Endodermal cell (in vitro differentiated cells): ENCODE results near the gene WNK1. TPM values are rescaled to one million over a fixed set of nuclear protein-coding genes. Genes with fewer than 3 reads are reported as not detected.

Experiments
- DNase-seq: peaks from one replicate; pipeline ENCODE4 v3.0.0-alpha.2; 2017
- H3K27ac ChIP-seq: 2 replicates; pipeline ENCODE4 v1.5.1; 2013; ENCODE audit warnings: mild to moderate bottlenecking, low read depth, low read length, moderate library complexity
- H3K27me3 ChIP-seq: 2 replicates; pipeline ENCODE4 v1.6.1; 2013; ENCODE audit warnings: mild to moderate bottlenecking, low read length, moderate library complexity; ENCODE audit not compliant: insufficient read depth, control insufficient read depth, poor library complexity, severe bottlenecking
- H3K36me3 ChIP-seq: 2 replicates; pipeline ENCODE4 v1.7.0; 2013; ENCODE audit warnings: mild to moderate bottlenecking, low read length, moderate library complexity; ENCODE audit not compliant: control insufficient read depth, insufficient read depth
- H3K4me1 ChIP-seq: one replicate; pipeline ENCODE4 v1.7.0; 2013; ENCODE audit warnings: low read length; ENCODE audit not compliant: control insufficient read depth, insufficient read depth
- H3K4me3 ChIP-seq: 2 replicates; pipeline ENCODE4 v1.5.1; 2013; ENCODE audit warnings: mild to moderate bottlenecking, low read length, moderate library complexity
- H3K9ac ChIP-seq: 2 replicates; pipeline ENCODE4 v1.6.1; 2013; ENCODE audit warnings: mild to moderate bottlenecking, low read length, moderate library complexity; ENCODE audit not compliant: poor library complexity, severe bottlenecking; ENCODE audit errors: extremely low read depth
- H3K9me3 ChIP-seq: 2 replicates; pipeline ENCODE4 v1.6.1; 2013; ENCODE audit warnings: mild to moderate bottlenecking, low read length, moderate library complexity; ENCODE audit not compliant: control insufficient read depth
- H3K27ac Mint-ChIP-seq: 2 replicates; pipeline ENCODE4 v1.8.0; 2020; ENCODE audit warnings: mixed read lengths
- H3K27me3 Mint-ChIP-seq: 2 replicates; pipeline ENCODE4 v1.8.0; 2021; ENCODE audit warnings: mild to moderate bottlenecking, mixed read lengths; ENCODE audit not compliant: insufficient read depth
- H3K36me3 Mint-ChIP-seq: 2 replicates; pipeline ENCODE4 v1.8.0; 2020; ENCODE audit warnings: low read depth, mixed read lengths
- H3K4me1 Mint-ChIP-seq: 2 replicates; pipeline ENCODE4 v1.8.0; 2020; ENCODE audit warnings: mixed read lengths
- H3K4me3 Mint-ChIP-seq: 2 replicates; pipeline ENCODE4 v1.8.0; 2020; ENCODE audit warnings: mild to moderate bottlenecking, moderate library complexity, mixed read lengths
- H3K9me3 Mint-ChIP-seq: 2 replicates; pipeline ENCODE4 v1.8.0; 2020; ENCODE audit warnings: mild to moderate bottlenecking, mixed read lengths
- WGBS, 2 experiments: methylation state at CpG; one replicate each; pipeline versions ENCODE4 v1.1.5 to v1.1.7; 2013; ENCODE audit warnings: missing lambda C conversion rate in 2 of 2, mixed read lengths in 1 of 2; ENCODE audit not compliant: insufficient coverage in 1 of 2, insufficient read length in 1 of 2; 5-methylcytosine and 5-hydroxymethylcytosine counted together
- total RNA-seq, 2 donors: library from RNA; stranded (reverse); fragmentation: NEBNext Ultra II Directional in 1 of 2; extraction: Animal tissue kit (Norgen Biotek cat#: 25700) in 1 of 2; gene quantifications; 2 replicates in 1 of 2; 3 replicates in 1 of 2; pipeline ENCODE4 v1.2.1, GENCODE V29; 2021
- TF ChIP-seq, protein P1 (sequence below): fragments of 200-600 bp; sonication (generic); conservative IDR thresholded peaks from 2 replicates; pipeline ENCODE4 v1.5.0; 2021; ENCODE audit warnings: antibody characterized with exemption, mild to moderate bottlenecking

WNK1 gene
- total RNA-seq, 2 donors from 2014 or later, result 199 to 412 TPM

DNA sequence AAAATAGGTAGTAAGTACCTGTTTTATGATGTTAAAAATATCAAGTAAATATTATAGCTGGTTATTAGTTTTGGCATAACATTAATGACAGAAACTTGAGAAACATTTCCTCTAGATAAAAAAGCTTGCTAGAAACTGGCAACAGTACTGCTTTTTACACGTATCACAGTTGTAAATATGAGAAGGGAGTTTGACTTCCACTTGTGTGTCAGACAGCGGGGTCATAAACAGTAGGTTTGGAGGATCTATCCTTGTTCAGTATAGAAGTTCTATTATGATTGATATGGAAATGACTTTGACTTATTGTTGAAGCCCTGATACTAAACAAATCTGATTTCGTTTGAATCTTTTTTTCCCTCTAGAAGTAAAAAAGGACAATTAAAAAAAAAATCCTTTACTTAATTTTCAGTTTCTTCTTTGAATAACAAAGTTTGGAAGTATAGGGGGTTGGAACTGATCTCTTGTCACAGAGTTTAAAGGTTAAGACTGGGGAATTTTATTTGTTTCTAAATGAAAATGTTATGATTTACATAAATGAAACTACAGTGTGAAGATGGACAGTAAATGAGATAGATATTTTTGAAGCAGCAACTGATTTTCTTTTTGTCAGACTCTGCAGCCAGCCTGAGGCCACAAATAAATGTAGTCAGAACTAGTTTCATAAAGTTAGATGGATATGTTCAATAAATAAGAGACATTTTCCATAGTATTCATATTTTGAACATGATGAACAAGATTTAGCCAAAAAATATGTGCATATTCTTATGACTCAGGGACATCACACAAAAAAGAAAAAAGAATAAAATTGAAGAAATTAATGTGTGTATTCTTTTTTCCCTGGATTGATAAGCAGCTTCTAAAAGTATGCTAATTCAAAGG lies 50.1 kb downstream of the WNK1 start:
- H3K36me3 Mint-ChIP-seq, result peaks cover 5% of the 10 kb centered on the region
- TF ChIP-seq, protein P1, sequence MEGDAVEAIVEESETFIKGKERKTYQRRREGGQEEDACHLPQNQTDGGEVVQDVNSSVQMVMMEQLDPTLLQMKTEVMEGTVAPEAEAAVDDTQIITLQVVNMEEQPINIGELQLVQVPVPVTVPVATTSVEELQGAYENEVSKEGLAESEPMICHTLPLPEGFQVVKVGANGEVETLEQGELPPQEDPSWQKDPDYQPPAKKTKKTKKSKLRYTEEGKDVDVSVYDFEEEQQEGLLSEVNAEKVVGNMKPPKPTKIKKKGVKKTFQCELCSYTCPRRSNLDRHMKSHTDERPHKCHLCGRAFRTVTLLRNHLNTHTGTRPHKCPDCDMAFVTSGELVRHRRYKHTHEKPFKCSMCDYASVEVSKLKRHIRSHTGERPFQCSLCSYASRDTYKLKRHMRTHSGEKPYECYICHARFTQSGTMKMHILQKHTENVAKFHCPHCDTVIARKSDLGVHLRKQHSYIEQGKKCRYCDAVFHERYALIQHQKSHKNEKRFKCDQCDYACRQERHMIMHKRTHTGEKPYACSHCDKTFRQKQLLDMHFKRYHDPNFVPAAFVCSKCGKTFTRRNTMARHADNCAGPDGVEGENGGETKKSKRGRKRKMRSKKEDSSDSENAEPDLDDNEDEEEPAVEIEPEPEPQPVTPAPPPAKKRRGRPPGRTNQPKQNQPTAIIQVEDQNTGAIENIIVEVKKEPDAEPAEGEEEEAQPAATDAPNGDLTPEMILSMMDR, result no peak
- no peaks in the 10 kb centered on the region for H3K4me1 ChIP-seq
- DNase-seq, result no peak
- no peak overlapping the region for H3K4me3 ChIP-seq
- no peaks in the 10 kb centered on the region for H3K9me3 Mint-ChIP-seq
- no peak overlapping the region for H3K27ac Mint-ChIP-seq
- H3K9ac ChIP-seq, result no peak overlapping the region
- no peaks in the 10 kb centered on the region for H3K9me3 ChIP-seq
- H3K27me3 Mint-ChIP-seq, result no peaks in the 10 kb centered on the region
- no peaks in the 10 kb centered on the region for H3K36me3 ChIP-seq
- 92 to 97% methylated on average over 2 of the region's 3 CpGs for WGBS, 2 experiments
- no peak overlapping the region for H3K27ac ChIP-seq
- no peaks in the 10 kb centered on the region for H3K27me3 ChIP-seq
- no peak overlapping the region for H3K4me3 Mint-ChIP-seq
- H3K4me1 Mint-ChIP-seq, result peaks cover 17% of the 10 kb centered on the region

DNA sequence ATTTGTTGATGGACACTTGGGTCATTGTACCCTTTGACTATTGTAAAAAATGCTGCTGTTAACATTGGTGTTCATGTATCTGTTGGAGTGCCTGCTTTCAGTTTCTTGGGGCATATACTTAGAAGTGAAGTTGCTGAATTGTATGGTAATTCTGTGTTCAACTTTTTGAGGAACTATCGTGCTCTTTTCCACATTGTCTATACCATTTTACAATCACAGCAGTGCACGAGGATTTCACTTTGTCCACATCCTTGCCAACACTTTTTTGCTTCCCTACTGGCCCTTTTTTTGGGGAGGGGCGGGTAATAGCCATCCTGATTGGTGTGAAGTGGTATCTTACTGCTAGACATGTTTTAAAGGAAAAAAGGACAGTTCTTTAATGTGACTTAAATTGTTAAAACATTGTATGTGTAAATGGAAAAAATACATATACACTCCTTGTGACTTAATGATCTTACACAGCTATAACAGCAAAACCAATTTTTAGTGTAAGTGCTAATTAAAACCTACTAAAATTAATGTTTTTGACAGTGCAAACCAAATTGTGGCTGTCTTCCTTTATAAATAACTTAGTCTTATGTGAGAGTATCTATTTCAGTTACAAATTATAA lies 52.7 kb downstream of the WNK1 start:
- H3K27ac ChIP-seq, result no peak overlapping the region
- H3K9me3 ChIP-seq, result no peaks in the 10 kb centered on the region
- no peaks in the 10 kb centered on the region for H3K36me3 ChIP-seq
- no peak overlapping the region for H3K9ac ChIP-seq
- H3K4me3 ChIP-seq, result no peak overlapping the region
- Mint-ChIP-seq H3K27ac (no peak overlapping the region), H3K36me3 (peaks cover 4% of the 10 kb centered on the region), H3K9me3 (no peaks in the 10 kb centered on the region), H3K4me3 (no peak overlapping the region), H3K4me1 (peaks cover 22% of the 10 kb centered on the region), H3K27me3 (no peaks in the 10 kb centered on the region)
- H3K4me1 ChIP-seq, result no peaks in the 10 kb centered on the region
- WGBS, 2 experiments, result 96 to 100% methylated on average over 1 to 3 of the region's 3 CpGs
- DNase-seq, result no peak
- H3K27me3 ChIP-seq, result no peaks in the 10 kb centered on the region
- TF ChIP-seq, protein P1, result no peak

DNA sequence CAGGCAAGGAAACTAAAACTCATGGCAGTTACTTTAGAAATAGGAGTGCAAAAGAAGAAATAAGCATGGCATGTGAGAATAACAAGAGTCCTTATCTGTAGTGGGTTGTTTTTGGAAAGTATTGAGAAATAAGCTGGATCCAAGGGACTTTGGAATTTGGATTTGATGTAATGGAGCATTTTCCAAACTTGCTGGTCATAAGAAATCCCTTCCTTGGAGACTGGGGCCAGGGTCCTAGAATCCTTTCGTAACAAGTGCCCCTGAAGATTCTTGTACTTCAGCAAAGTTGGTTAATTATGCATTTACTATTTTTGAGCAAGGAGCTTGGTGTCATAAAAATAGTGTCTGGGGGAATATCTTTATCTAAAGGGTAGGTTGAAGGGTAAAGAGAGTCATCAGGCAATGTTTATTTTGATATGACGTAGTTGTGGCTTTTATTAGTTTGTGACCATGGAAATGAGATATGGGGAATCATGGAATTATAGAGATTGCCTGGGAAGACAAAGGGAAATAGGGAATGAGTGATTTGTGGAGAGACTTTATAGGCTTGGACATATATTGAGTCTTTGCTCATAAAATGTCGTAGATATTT lies 53.9 kb downstream of the WNK1 start:
- no peak for DNase-seq
- Mint-ChIP-seq H3K4me3 (no peak overlapping the region), H3K36me3 (peaks cover 4% of the 10 kb centered on the region), H3K9me3 (no peaks in the 10 kb centered on the region), H3K27ac (no peak overlapping the region), H3K4me1 (peaks cover 23% of the 10 kb centered on the region), H3K27me3 (no peaks in the 10 kb centered on the region)
- 95% methylated on average over 2 to 3 of the region's 3 CpGs for WGBS, 2 experiments
- Histone ChIP-seq H3K36me3 (no peaks in the 10 kb centered on the region), H3K9ac (no peak overlapping the region), H3K27ac (no peak overlapping the region), H3K4me1 (peaks cover 2% of the 10 kb centered on the region), H3K9me3 (no peaks in the 10 kb centered on the region), H3K4me3 (no peak overlapping the region), H3K27me3 (no peaks in the 10 kb centered on the region)
- TF ChIP-seq, protein P1, result no peak
